HUES48 (cell line): ENCODE data around the gene EXOSC1.

Experiments used
- H3K27ac ChIP-seq: one replicate; pipeline ENCODE4 v1.7.0; 2013; ENCODE audit warnings: low read depth, low read length, inconsistent platforms
- H3K27me3 ChIP-seq: 2 replicates; pipeline ENCODE4 v1.6.1; 2013; ENCODE audit warnings: mild to moderate bottlenecking, low read length; ENCODE audit not compliant: control insufficient read depth, insufficient read depth
- H3K36me3 ChIP-seq: 2 replicates; pipeline ENCODE4 v1.6.1; 2013; ENCODE audit warnings: low read length; ENCODE audit not compliant: control insufficient read depth, insufficient read depth
- H3K4me1 ChIP-seq: 2 replicates; pipeline ENCODE4 v1.6.1; 2013; ENCODE audit warnings: mild to moderate bottlenecking, low read length; ENCODE audit not compliant: control insufficient read depth, insufficient read depth
- H3K4me3 ChIP-seq: 2 replicates; pipeline ENCODE4 v1.5.1; 2013; ENCODE audit warnings: mild to moderate bottlenecking, low read depth, low read length
- H3K9ac ChIP-seq: 2 replicates; pipeline ENCODE4 v1.6.1; 2013; ENCODE audit warnings: mild to moderate bottlenecking, low read depth, low read length, moderate library complexity
- H3K9me3 ChIP-seq: 2 replicates; pipeline ENCODE4 v1.6.1; 2013; ENCODE audit warnings: low read length; ENCODE audit not compliant: control insufficient read depth, insufficient read depth

EXOSC1 gene

GRCh38 chr10:97445722-97446639 lies at the start of gene EXOSC1, which contains the start of gene ZDHHC16:
Gene EXOSC1 (minus strand): TSS chr10:97446006. CDS start chr10:97445985, 21 bp downstream.
Gene ZDHHC16 (plus strand): TSS chr10:97446175. CDS start chr10:97451676, 5,501 bp downstream.
- Histone ChIP-seq H3K9ac (peak within 1 kb of the TSS; percentile 82), H3K27ac (peak within 1 kb of the TSS; percentile 74), H3K4me3 (peak within 1 kb of the TSS; percentile 94), H3K36me3 (peaks cover 33% of the 10 kb centered on the region), H3K4me1 (peaks cover 8% of the 10 kb centered on the region), H3K27me3 (no peaks in the 10 kb centered on the region), H3K9me3 (no peaks in the 10 kb centered on the region)

GRCh38 chr10:97494863-97495506 lies 49.2 kb upstream of the EXOSC1 start:
- peak overlapping the region; percentile 57 for H3K27ac ChIP-seq

GRCh38 chr10:97494151-97494550 lies 48.3 kb upstream of the EXOSC1 start:
- peaks cover 44% of the 10 kb centered on the region for H3K4me1 ChIP-seq
- H3K36me3 ChIP-seq: peaks cover 8% of the 10 kb centered on the region; the same call in 1 of the 2 replicates
- H3K27ac ChIP-seq: no peak overlapping the region
- H3K4me3 ChIP-seq: no peak overlapping the region
- no peaks in the 10 kb centered on the region for H3K9me3 ChIP-seq
- no peaks in the 10 kb centered on the region for H3K27me3 ChIP-seq
- no peak overlapping the region for H3K9ac ChIP-seq

More at GRCh38 chr10:97494863-97495506, 49.2 kb upstream of the EXOSC1 start:
- H3K36me3 ChIP-seq: peaks cover 8% of the 10 kb centered on the region; the same call in 1 of the 2 replicates
- H3K4me3 ChIP-seq: peak overlapping the region; percentile 18
- no peaks in the 10 kb centered on the region for H3K9me3 ChIP-seq
- peaks cover 47% of the 10 kb centered on the region for H3K4me1 ChIP-seq
- H3K9ac ChIP-seq: no peak overlapping the region
- peaks cover 6% of the 10 kb centered on the region for H3K27me3 ChIP-seq

- H3K27ac ChIP-seq: no peak overlapping the region
- H3K9ac ChIP-seq: no peak overlapping the region
- no peaks in the 10 kb centered on the region for H3K9me3 ChIP-seq
- no peak overlapping the region for H3K4me3 ChIP-seq
- H3K27me3 ChIP-seq: no peaks in the 10 kb centered on the region
- peaks cover 8% of the 10 kb centered on the region for H3K36me3 ChIP-seq
- peaks cover 26% of the 10 kb centered on the region for H3K4me1 ChIP-seq
These were observed 44.8 kb upstream of the EXOSC1 start for GRCh38 chr10:97490592-97490991.

GRCh38 chr10:97485647-97486281 lies 40.0 kb upstream of the EXOSC1 start:
- Histone ChIP-seq H3K9ac (no peak overlapping the region), H3K27me3 (no peaks in the 10 kb centered on the region), H3K4me3 (no peak overlapping the region), H3K27ac (no peak overlapping the region), H3K9me3 (no peaks in the 10 kb centered on the region), H3K4me1 (peaks cover 12% of the 10 kb centered on the region), H3K36me3 (peaks cover 28% of the 10 kb centered on the region)

GRCh38 chr10:97483921-97484320 lies 38.1 kb upstream of the EXOSC1 start:
- Histone ChIP-seq H3K4me3 (no peak overlapping the region), H3K4me1 (peaks cover 18% of the 10 kb centered on the region), H3K36me3 (peaks cover 38% of the 10 kb centered on the region), H3K9me3 (no peaks in the 10 kb centered on the region), H3K27me3 (no peaks in the 10 kb centered on the region), H3K9ac (no peak overlapping the region), H3K27ac (no peak overlapping the region)

GRCh38 chr10:97483506-97483905 lies 37.7 kb upstream of the EXOSC1 start:
- H3K36me3 ChIP-seq: peaks cover 40% of the 10 kb centered on the region

GRCh38 chr10:97482381-97482780 lies 36.6 kb upstream of the EXOSC1 start:
- no peaks in the 10 kb centered on the region for H3K9me3 ChIP-seq
- H3K27ac ChIP-seq: no peak overlapping the region
- H3K9ac ChIP-seq: no peak overlapping the region
- no peaks in the 10 kb centered on the region for H3K27me3 ChIP-seq
- peaks cover 51% of the 10 kb centered on the region for H3K36me3 ChIP-seq
- H3K4me1 ChIP-seq: peaks cover 18% of the 10 kb centered on the region
- H3K4me3 ChIP-seq: no peak overlapping the region

More at GRCh38 chr10:97483506-97483905, 37.7 kb upstream of the EXOSC1 start:
- no peak overlapping the region for H3K27ac ChIP-seq
- no peaks in the 10 kb centered on the region for H3K9me3 ChIP-seq
- no peak overlapping the region for H3K9ac ChIP-seq
- H3K27me3 ChIP-seq: no peaks in the 10 kb centered on the region
- H3K4me3 ChIP-seq: no peak overlapping the region
- peaks cover 18% of the 10 kb centered on the region for H3K4me1 ChIP-seq

- Histone ChIP-seq H3K27ac (peak overlapping the region; percentile 73), H3K36me3 (peaks cover 64% of the 10 kb centered on the region)
These were observed 35.3 kb upstream of the EXOSC1 start for GRCh38 chr10:97481071-97481470.

GRCh38 chr10:97479939-97480338 lies 34.1 kb upstream of the EXOSC1 start:
- no peak overlapping the region for H3K9ac ChIP-seq
- peaks cover 18% of the 10 kb centered on the region for H3K4me1 ChIP-seq
- H3K27me3 ChIP-seq: no peaks in the 10 kb centered on the region
- H3K9me3 ChIP-seq: no peaks in the 10 kb centered on the region
- peak overlapping the region; percentile 73 for H3K27ac ChIP-seq
- H3K4me3 ChIP-seq: no peak overlapping the region
- peaks cover 69% of the 10 kb centered on the region for H3K36me3 ChIP-seq

More at GRCh38 chr10:97481071-97481470, 35.3 kb upstream of the EXOSC1 start:
- Histone ChIP-seq H3K4me1 (peaks cover 18% of the 10 kb centered on the region), H3K9me3 (no peaks in the 10 kb centered on the region), H3K9ac (no peak overlapping the region), H3K27me3 (no peaks in the 10 kb centered on the region), H3K4me3 (no peak overlapping the region)
